ENCODE data around the gene FLAD1.
"Not testable (repeated sequence)": the region's sequence is repeated elsewhere in the genome, so short reads cannot be mapped to it uniquely, and the experiment has no call there.

Gene FLAD1

DNA sequence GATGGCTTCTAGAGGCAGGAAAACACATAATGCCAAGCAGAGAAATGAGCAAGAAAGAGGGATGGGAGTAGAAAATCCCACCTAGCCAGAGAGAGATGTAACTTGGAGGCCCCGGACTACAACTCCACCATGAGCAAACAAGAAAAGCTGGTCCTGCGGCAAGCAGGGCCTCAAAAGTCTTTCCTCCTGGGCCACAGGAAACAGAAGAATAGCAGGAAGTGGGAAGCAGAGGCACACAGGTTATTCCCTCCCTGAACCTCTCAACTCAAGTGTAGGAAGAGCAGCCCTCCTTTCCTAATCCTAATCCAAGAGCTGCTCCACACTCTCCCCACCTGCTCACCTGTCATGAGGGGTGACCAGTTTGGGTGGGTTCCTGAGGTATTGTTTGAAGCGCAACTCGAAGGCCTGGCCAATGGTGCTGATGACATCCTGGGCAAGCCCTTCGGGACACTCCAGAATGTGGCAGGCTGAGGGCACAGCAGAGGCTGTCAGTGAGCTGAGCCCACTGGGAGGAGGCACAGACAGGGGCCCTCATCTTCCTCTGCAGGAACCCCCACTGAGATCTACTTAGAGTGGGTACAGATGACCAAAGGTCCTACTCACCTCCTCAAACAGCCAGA lies 15.7 kb upstream of the FLAD1 start:
- in situ Hi-C loops (cut with MboI; ENCODE audit: low sequenced_read_pairs): no loop called here

DNA sequence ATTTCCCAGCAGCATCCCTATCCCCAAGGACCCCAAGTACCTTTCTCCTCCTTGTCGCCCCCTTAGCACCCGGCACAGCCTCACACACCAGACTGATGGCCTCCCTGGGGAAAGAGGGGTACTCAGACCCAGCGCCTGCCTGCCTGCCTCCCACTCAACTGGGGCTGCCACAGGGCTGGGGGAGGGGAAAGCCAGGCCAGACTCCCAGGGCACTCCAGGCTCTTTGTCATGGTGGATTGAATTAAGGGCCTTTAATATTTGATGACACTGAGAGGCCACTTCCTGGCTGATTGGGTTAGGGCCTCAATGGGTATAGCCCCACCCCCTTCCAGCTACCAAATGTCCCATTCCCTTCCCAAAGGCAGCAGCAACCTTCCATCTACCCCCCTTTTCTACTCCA lies 14.4 kb upstream of the FLAD1 start:
- in situ Hi-C loops (cut with MboI; ENCODE audit: low sequenced_read_pairs): no loop called here

DNA sequence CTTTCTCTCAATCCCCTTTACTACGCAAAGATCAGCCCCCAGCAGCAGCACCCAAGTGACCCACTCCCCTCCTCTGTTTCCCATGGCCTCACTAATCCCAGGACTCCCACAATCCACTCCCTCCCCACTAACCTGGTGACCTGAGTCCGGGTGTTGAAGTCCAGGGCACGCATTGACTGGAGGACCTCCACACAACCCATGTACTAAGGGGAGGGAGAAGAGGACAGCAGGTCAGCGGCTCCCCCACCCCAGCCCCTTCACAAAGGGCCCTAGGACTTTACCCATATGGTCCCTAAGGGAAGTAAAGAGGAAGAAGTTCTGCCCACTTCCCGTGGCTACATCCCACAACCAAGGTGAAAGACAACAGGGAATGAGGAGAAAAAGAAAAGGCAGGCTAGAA lies 13.9 kb upstream of the FLAD1 start:
- in situ Hi-C loops (cut with MboI; ENCODE audit: low sequenced_read_pairs): no loop called here

- in situ Hi-C loops (cut with MboI; ENCODE audit: low sequenced_read_pairs): no loop called here
Observed at GRCh38 chr1:154969860-154970452, 13.2 kb upstream of the FLAD1 start.

GRCh38 chr1:154970631-154971340 lies 12.4 kb upstream of the FLAD1 start, which contains the start of gene SHC1:
TSS of gene SHC1 (minus strand) at chr1:154970747. CDS start at chr1:154970526, 221 bp downstream.
- in situ Hi-C loops (cut with MboI; ENCODE audit: low sequenced_read_pairs): no loop called here

DNA sequence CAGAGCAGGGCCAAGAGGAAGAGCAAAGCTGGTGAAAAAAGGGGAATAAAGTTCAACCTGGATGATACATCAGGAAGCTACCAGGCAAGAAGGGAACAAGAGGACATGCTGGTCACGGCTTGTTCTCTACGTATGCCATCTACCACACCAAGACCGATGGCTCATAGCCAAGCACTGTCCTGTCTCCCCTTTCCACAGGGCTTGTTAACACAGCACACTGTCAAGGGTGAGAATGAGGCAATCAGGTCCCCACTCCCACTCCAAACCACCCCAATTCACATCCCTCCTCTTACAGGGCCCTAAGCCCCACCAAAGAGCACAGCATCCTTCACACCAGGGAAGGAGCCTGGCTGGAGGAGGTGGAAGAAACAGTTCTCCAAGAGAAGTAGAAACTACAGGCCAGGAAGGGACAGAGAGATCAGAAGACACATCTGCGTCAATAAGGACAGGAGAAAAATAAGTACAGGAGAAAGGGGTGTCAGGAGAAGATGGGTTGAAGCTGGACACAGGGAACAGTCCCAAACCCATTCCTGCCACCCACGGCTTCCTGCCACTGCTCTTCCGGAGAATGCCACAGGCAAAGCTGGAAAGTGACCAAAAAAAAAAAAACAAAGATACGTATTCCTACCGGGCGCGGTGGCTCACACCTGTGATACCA lies 11.7 kb upstream of the FLAD1 start:
- in situ Hi-C loops (cut with MboI; ENCODE audit: low sequenced_read_pairs): no loop called here

DNA sequence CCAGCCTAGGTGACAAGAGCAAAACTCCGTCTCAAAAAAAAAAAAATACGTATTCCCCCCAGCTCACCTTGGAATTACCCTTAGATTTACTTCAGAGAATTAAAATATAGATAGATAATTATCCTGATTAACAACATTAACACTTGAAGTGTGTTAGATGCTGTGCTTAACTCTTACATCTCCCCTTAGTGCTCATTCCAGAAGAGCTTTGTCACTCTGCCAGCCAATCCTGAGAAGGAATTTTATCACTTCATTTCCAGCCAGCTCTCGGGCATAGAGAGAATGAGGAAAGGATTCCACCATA lies 11.0 kb upstream of the FLAD1 start:
- in situ Hi-C loops (cut with MboI; ENCODE audit: low sequenced_read_pairs): no loop called here

DNA sequence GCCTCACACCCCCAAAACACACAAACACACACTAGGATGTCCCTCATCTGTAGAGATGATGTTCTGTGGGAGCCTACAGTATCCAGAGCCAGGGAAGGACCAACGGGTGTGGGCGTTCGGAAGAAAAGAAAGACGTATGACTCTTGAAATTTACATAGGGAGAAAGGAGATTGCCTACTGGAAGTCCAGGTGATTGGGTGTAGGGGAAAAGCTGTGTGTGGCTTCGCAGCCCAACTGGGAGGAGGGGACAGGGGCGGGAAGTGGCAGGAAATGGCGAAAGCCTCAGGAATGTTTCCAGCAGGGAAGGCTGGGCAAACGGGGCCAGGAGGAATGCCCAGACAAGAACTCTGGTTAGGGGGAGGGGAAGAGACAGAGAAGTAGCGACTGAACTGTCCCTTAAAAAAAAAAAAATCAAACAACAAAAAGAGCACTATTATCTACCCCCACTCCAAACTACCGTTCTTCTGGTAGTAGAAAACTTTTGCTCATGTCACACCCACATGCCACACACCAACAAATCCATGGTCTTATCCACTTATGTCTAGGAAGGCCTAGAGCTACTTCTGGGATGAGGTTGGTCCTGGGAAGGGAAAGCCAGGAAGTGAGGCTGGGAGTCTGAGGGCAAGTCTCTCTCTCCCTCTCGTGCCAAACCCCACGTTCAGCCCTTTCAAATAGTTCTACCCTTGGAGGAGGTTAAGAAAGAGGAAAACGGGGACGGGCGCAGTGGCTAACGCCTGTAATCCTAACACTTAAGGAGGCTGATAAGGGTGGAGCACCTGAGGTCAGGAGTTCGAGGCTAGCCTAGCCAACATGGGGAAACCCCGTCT lies 10.4 kb upstream of the FLAD1 start:
- in situ Hi-C loops (cut with MboI; ENCODE audit: low sequenced_read_pairs): no loop called here

DNA sequence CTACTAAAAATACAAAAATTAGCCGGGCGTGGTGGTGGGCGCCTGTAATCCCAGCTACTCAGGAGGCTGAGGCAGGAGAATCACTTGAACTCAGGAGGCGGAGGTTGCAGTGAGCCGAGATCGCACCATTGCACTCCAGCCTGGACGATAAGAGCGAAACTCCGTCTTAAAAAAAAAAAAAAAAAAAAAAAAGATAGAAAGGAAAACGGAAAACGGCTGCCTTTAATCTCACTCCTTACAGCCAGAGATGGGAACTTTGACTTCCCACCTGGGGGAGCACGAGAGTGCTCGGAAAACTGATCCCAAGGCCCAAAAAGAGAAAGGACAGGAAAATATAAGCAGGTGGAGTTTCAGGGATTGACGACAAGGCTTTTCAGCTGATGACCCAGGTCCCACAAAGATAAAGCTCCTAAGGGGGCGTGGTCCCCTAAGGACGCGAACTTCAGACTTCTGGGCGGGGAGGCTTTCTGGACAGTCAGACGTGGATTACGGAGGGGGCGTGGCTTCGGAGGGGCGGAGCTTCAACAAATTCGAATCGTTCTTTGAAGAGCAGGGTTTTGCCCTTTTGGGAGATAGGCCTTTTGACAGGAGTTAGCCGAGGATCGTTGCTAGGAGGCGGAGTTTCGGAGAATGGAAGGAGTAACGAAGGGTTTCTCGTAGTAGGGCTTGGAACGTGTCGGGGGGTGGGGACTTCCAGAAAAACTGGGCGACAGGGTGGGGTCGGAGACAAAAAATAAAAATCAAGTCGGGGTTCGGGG lies 9.6 kb upstream of the FLAD1 start:
- in situ Hi-C loops (cut with MboI; ENCODE audit: low sequenced_read_pairs): no loop called here

- in situ Hi-C loops (cut with MboI; ENCODE audit: low sequenced_read_pairs): no loop called here
Observed at GRCh38 chr1:154974102-154974807, 8.9 kb upstream of the FLAD1 start, which contains the start of gene CKS1B. TSS of gene CKS1B (plus strand) at chr1:154974681. CDS start at chr1:154974746, 65 bp downstream.

DNA sequence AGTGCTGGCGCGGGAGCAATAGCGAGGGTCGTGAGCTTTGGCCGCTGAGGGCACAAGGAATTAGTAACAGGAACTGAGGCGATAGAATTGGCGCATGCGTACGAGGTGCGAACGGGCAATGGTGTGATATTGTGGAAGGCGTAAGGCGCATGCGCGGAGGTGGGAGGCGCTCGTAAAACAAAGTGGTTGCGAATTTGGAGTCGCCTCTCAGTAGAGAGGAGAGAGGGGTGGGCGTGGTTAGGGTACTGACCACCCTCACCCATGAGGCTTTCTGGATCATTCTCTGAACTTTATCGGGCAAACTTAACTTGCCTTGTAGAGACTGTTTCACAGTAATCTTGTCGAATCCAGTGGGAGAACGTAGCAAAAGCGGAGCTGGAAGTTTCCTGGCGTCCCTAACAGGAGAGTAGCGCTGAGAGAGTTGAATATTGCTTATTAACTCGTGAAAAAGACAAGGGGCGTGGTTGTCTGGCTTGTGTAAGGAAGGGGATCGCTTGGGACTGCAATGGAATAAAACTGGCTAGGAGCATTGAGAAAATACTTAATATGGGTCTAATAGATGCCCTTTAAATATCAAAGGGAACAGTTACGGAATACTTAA lies 8.2 kb upstream of the FLAD1 start:
- in situ Hi-C loops (cut with MboI; ENCODE audit: low sequenced_read_pairs): no loop called here

- in situ Hi-C loops (cut with MboI; ENCODE audit: low sequenced_read_pairs): no loop called here
Observed at GRCh38 chr1:154975409-154976059, 7.6 kb upstream of the FLAD1 start.

DNA sequence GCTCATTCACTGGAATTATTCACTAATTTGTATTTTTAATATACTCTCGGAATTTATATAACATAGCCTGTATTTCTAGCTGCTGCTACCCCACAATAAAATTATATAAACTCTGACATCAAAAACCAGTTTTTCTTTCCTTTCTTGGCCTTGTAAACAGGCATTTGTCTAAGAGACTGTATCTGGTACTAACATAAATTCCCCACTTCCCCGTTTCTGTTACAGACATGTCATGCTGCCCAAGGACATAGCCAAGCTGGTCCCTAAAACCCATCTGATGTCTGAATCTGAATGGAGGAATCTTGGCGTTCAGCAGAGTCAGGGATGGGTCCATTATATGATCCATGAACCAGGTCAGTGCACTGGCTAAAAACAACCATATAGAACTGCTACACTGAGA lies 5.4 kb upstream of the FLAD1 start:
- in situ Hi-C loops (cut with MboI; ENCODE audit: low sequenced_read_pairs): not testable (repeated sequence)

DNA sequence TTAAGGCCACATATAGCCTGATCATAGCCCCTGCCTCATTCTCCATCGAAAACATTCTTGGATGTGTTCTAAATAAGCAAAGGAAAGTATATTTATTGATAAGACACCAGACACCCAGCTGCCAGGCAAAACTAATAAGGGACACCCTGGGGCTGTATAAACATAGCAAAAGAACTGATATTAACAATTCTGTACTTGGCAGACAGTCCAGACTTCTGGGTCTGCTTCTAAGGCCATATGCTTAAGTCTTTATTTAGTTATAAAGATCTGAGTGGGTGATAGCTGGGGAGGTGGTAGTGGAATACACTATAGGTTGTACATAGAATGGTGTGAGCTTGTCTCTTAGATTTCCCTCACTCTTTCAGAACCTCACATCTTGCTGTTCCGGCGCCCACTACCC lies 4.8 kb upstream of the FLAD1 start:
- in situ Hi-C loops (cut with MboI; ENCODE audit: low sequenced_read_pairs): no loop called here

GRCh38 chr1:154982341-154982740 lies 803 bp upstream of the FLAD1 start:
- in situ Hi-C loops (cut with MboI; ENCODE audit: low sequenced_read_pairs): no loop called here

DNA sequence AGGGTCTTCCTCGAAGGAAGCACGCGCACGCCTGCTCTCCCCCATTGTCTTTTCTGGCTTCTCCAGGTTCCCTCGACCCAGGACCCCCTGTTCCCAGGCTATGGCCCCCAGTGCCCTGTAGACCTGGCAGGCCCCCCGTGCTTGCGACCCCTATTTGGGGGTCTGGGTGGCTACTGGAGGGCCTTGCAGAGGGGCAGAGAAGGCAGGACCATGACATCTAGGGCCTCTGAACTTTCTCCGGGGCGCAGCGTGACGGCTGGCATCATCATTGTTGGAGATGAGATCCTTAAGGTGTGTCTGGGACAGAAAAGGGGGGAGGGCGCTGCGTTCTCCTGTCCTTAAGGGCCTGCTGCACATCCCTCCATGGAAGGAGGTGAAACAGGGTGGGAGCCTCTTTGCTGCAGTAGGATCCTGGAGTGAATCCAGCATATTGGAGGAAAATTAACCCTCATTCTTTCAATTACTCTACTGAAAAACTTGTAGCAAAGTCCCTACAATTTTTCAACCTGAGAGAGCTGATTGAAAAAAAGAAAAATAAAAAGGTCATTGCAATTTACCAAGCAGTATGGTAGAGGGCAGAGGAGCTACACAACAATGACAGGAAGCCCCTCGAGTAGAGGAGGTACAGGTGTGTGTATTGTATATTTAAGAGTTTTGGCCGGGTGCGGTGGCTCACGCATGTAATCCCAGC lies 777 bp downstream of the FLAD1 start:
- in situ Hi-C loops (cut with MboI; ENCODE audit: low sequenced_read_pairs): no loop called here

DNA sequence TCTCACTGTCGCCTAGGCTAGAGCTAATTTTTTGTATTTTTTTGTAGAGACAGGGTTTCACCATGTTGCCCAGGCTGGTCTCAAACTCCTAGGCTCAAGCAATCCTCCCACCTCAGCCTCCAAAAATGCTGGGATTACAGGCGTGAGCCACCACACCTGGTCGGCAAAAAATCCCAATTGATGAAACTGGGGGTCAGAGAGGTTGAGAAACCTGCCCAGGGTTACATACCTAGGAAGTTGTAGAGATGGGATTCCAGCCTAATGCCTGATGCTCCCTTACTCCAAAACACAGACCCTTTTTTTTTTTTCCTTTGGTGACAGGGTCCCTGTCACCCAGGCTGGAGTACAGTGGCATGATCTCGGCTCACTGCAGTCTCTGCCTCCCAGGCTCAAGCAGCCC lies 3.6 kb downstream of the FLAD1 start:
- in situ Hi-C loops (cut with MboI; ENCODE audit: low sequenced_read_pairs): not testable (repeated sequence)

DNA sequence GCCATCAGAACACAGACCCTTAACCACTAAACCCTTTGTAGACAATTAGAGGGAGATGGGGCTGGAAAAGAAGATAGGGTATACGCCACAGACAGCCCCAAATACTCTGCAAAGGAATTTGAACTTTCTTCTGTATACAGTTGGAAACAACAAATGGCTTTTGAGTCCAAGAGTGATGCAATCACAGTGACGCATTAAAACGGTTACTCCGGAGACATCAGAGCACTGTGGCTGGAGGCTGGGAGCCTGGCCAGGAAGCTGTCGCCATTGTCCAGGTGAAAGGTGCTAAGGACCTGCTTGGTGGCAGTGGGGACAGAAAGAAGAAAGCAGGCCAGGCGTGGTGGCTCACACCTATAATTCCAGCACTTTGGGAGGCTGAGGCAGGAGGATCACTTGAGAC lies 4.2 kb downstream of the FLAD1 start:
- in situ Hi-C loops (cut with MboI; ENCODE audit: low sequenced_read_pairs): no loop called here

Data from HL-60/S4 treated with retinoic acid at 250 ng/mL for 4 days and 3 days (cell line).